Activated CD4-positive, alpha-beta T cell treated with anti-CD3 and anti-CD28 coated beads, Interleukin-10, Interleukin-2, amounts not matched to agents 100 ng/mL and 50 ng/mL, durations not matched to agents 16 hours and 8 hours (primary cell): ENCODE measurements around the gene DOCK3.
A peak's percentile ranks its signal among the peaks of the same experiment; 100 is the strongest.

Source experiments
- DNase-seq: peaks from one replicate; pipeline ENCODE4 v3.0.0-alpha.2; 2020

Gene DOCK3, protein sequence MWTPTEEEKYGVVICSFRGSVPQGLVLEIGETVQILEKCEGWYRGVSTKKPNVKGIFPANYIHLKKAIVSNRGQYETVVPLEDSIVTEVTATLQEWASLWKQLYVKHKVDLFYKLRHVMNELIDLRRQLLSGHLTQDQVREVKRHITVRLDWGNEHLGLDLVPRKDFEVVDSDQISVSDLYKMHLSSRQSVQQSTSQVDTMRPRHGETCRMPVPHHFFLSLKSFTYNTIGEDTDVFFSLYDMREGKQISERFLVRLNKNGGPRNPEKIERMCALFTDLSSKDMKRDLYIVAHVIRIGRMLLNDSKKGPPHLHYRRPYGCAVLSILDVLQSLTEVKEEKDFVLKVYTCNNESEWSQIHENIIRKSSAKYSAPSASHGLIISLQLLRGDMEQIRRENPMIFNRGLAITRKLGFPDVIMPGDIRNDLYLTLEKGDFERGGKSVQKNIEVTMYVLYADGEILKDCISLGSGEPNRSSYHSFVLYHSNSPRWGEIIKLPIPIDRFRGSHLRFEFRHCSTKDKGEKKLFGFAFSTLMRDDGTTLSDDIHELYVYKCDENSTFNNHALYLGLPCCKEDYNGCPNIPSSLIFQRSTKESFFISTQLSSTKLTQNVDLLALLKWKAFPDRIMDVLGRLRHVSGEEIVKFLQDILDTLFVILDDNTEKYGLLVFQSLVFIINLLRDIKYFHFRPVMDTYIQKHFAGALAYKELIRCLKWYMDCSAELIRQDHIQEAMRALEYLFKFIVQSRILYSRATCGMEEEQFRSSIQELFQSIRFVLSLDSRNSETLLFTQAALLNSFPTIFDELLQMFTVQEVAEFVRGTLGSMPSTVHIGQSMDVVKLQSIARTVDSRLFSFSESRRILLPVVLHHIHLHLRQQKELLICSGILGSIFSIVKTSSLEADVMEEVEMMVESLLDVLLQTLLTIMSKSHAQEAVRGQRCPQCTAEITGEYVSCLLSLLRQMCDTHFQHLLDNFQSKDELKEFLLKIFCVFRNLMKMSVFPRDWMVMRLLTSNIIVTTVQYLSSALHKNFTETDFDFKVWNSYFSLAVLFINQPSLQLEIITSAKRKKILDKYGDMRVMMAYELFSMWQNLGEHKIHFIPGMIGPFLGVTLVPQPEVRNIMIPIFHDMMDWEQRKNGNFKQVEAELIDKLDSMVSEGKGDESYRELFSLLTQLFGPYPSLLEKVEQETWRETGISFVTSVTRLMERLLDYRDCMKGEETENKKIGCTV (N-terminal part only)

DNA sequence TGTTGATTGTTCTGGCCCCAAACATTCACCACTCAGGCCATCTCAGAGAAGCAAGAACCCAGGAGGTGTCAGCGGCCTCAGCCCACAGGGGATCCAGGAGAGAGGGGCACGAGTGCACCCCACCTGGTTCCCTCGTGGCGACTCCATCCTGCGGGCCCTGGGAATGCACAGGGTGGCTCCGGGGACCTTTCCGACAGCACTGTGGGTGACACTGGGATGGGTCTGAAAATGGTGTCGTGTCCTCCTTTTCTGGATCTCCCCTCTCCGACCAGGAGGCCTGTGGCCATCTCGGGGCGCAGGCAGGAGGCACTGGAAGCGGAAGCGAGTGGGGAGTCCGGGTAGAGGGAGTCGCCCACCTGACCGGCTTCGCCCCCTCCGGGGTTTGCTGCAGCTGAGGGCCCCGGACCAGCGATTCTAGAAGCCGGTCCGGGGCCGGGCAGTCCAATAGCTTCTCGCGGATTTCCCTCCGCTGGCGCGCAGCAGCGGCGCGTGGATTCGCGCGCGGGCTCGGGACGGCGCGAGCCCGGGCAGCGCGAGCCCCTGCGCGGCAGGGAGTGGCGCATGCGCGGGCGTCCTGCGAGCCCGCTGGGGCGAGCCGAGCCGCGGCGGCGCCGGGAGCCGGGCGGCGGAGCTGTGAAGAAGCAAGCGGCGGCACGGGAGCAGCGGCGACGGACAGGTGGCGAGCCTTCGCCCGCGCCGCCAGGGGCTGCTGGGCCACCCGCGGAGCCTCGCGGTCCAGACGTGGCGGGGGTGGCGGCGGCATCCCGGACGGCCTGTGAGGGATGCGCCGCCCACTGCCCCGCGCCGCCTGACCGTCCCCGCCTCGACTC, at the start of gene DOCK3:
Gene DOCK3 (plus strand): TSS at position 579 of the 830 bp plus-strand sequence. CDS start 337 bp downstream, outside the sequence.
- peak; percentile 64 for DNase-seq

DNA sequence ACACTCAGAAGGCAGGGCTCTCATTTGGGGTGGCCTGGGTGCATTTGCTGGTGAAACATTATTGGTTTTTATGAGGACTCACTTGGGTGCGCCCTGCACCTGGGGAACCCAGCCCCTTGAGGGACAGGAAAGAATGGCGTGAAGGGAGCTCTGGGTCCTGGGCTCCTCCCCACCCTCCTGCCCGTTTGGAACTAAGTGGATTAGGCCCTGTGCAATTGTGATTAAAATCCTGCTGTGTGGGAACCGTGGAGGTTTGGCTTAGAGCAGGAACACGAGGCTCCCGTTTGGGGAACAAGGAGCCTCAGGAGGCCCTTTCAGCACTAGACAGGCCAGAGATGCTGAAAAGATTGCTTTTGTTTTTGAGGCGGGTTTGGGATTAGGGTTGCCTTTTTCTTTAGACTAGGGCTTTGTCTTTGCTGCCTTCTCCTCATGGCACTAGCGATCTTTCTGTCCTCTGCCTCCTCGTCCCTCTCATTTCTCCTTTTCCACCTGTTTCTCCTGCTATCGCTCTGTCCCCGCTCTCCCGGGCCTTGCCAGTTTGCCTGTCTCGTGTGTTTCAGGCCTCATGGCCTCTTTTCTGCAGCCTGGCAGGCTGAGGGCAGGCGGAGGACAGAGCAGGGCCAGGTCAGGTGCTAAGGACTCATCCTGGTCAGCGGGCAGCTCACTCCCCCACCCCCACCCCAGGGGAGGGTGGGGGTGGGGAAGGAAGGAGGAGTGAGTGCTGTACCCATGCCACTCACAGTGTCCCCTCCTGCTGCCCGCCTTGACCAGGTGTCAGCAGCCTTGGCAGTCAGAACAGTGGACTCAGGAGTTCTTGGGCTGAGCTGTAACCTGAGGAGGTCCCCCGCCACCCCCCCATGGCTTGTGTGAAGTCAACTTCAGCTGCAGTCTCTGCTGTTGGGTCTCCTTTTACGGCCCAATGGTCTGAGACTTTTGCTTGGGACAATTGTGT, 49.2 kb upstream of the DOCK3 start:
- no peak for DNase-seq

DNA sequence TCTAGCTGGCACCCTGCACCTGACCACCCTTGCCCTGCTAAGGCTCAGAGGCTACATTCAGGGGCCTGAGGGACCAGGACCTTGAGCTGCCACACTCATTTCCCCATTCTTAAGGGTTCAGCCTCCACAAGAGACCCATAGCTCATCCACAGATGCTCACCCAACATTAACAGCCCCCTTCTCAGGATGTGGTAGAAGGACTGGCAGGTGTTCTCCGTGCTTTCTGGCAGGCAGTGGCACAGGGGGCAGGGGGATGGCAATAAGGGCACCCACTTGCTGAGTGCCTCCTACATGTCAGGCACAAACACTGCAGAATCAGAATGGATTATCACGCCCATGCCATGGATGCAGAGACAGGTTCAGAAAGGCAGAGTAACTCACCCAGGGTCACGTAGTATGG, 48.3 kb upstream of the DOCK3 start:
- no peak for DNase-seq

DNA sequence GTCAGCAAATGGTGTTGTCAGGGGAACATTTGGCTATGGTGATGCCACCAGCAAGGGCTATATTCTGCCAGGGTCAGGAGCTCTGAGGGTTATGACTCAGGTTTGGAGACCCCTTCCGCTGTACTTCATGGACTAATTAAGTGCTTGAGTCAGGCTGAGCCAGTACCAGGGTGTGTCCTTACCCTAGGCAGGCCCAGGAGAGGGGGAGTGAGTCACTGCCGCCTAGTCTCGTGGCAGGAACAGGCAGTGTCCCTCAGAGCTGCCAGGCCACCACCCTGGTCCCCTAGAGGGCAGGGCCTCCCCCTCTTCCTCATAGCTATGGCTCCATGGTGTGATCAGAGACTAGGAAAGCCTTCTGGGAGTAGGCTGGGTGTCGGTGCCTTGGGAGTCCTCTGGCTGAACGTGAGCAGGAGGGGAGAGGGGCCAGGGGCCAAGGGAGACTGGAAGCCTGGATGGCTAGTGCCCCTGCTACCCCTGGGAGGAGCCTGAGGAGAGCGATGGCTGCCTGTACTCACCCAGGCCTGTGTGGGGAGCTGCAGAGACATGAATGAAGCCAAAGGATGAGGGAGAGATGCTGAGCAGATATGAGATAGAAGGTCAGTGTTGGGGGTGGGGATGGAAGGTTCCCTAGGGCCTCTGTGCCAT, 47.2 kb upstream of the DOCK3 start:
- DNase-seq: no peak

DNA sequence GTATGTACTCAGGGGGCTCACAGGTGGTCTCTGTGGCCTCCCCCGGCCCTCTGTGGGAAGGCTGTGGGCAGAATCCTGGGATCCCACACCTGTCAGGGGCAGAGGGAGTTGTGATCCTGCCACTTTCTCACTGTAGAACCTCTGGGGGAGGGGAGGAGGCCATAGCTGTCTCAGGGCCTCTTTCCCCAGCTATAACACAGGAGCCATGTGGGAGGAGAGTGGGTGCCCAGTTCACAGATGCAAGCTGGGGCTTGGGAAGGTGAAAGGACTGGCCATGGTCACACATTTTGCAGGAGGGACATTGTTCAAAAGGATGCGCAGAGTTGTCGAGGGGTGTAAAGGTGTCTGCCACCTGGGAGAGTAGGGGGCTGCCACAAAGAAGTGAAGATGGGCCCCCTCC, 46.1 kb upstream of the DOCK3 start:
- no peak for DNase-seq

DNA sequence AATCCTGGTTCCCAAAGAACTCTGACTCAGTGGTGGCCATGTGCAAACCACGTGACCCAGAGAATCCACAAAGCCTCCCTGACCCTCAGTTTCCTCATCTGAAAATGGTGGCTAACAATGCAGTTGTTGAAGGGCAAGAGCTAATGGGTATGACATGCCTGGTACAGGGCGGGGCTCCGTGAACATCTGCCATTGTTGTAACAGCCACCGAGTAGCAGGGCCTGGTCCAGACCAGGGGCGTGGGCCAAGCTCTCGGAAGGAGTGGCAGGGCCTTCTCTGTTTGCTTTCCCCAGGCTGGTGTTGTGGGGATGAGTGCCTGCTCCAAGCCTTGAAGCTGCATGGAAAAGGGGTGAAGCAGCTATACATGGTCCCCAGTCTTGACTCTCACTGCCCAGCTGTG, 44.3 kb upstream of the DOCK3 start:
- DNase-seq: no peak

DNA sequence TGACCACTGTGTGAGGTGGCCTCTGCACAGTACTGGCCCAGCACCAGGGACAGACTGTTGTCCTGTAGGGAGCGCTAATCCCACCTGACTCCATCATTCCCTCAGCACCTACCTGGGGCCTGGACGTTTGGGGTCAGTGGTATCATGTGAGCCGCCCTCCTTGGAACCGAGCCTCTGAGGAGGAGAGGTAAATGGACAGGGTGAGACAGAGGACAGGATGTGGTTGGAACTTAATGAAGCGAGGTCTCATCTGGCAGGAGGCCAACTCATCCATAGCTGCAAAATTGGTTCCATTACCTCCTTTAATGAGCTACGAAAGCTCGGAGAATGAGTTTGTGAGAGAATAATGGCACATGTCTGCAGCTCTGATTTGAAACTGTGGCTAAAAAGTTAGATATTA, 43.9 kb upstream of the DOCK3 start:
- no peak for DNase-seq

DNA sequence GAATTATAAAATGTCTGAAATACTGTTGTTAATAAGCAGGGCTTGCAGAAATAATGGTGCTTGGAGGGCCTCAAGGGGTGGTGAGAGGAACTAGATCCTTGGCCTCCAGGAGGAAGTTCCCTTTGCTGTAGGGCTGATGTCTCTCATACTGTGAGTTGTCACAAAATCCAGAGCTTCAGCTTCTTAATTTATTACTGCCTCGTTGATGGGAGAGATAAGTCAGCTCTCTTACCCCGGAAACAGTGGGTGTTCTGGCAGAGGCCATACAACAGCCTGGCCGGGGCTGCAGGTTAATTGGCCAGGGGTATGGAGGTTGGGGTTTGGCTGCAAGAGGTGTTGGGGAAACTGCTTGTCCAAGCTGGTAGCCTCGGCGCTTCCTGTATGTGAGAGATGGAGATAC, 42.3 kb upstream of the DOCK3 start:
- DNase-seq: peak; percentile 52

DNA sequence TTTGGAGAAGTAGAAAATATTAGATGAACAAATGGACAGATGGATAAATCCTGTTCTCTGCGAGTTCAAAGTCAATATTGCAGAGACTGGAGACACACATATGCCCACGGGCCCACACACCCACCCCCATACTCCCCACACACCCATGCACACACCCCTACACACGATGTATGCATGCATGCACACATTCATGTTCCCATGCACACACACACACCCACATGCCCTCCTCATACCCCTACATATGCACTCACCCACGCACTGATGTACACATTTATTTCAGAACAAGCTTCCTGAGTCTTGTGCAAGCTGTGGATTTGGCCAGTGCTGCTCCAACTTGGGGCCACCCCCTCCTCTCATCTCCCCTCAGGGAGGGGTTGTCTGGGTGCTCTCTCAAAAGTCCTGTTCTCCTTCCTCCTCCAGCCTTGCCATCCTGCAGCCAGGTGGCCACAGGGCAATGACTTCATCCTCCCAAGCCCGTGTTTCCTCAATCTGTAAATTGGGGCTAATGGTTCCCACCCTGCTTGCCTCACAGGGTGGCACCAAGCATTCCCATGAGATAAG, 41.4 kb upstream of the DOCK3 start:
- DNase-seq: no peak

DNA sequence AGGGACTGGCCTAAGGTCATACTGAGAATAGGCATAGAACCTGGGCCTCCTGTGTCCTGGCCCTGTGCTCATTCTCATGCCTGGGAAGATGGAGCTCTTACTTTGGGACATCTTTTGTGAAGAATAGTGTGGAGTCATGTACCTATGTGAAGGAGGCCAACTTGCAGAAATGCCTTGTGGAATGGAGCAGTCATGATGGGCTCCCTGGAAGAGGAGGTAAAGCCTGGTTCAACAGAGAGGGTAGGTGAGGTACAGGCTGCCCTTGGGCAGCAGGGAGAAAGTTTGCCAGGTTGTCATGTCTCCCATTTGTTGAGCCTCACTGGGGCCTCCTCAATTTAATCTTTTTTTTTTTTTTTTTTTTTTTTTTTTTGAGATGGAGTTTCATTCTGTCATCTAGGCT, 39.7 kb upstream of the DOCK3 start:
- no peak for DNase-seq

DNA sequence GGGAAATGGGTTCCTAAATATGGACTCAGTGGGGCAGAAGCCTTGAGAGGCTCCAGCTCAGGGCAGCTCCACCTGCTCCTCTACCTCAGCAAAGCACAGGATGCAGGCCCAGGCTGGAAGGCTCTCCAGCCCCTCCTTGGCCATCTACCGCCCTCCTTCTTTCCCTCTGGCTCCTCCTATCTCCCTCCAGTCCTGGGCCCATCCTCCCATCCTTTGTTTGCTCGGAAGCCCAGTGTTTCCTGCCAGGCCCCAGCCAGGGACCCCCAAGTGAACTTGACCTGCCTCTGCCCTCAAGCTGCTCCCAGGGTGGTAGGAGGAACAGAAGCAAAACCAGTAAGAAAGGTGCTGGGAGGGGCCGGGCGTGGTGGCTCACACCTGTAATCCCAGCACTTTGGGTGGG, 37.7 kb upstream of the DOCK3 start:
- DNase-seq: no peak

DNA sequence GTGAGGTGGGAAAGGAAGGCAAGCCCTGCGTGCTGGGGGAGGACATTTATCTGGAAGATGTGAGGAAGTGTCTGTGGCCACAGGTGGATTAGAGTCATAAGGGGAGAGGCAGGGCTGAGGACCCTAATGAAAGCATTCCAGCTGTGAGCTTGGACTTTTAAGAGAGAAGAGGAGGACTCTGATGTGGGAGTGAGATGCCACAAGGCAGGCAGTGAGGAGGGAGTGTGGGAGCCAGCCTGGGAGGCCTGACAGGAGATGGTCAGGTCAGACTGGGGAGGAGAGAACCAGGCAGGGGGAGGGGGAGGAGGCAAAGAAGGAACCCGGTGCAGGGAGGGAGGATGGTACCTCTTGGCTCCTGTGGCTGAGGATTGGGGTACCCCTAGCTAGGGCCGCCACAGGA, 36.8 kb upstream of the DOCK3 start:
- DNase-seq: no peak

DNA sequence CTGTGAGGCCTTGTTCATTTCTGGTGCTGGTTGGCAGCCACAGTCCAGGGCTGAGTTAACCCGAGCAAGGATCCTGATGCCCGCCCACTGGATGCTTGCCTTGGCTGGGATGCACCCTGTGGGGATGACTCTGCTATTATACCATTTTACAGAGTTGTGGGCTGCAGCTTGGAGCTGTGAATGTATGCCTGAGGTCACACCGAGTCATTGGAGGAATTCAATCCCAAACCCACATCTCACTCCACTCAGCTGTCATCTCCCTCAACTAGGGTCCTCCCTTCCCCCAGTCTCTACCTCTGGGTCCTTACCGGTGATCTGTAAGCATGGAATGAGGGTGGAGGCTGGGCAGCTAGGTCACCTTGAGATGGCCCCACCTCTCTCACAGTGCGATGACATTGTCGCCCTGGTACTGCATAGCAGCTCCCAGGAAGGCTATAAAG, 35.7 kb upstream of the DOCK3 start:
- no peak for DNase-seq

DNA sequence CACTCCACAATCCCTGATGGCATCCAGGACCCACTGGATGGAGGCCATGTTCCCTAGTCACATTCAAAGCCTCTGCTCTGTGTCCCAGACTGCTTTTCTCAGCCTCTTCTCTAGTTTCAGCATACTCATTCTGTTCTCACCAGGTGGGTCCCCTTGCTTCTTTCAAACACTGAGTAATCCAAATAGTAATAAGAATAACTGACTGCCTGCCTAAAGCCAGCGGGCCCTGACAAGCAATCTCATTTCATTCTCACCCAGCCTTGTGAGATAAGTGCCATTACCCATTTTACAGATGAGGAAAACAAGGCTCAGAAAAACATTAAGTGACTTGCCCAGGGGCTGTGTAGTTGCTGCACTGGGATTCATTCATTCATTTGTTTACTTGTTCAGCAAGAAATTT, 32.3 kb upstream of the DOCK3 start:
- DNase-seq: peak; percentile 55

DNA sequence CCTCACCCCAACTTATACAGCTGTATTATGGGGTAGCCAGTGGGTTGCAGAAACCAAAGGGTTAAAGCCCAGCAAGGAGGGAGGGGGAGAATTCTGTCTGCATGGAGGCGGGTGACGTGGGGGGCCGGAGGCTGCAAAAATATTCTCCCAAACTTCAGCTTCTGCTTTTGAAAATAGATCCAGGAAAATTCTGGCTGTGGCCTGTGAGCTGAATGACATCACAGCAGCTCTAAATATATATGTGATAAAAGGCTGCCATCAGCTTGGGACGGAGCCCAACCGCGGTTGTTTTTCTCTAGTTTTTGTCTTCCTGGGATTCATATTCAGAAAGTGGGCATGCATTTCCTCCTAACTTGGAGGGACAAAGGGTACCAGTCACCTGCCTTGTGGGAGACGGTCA, 30.2 kb upstream of the DOCK3 start:
- no peak for DNase-seq

DNA sequence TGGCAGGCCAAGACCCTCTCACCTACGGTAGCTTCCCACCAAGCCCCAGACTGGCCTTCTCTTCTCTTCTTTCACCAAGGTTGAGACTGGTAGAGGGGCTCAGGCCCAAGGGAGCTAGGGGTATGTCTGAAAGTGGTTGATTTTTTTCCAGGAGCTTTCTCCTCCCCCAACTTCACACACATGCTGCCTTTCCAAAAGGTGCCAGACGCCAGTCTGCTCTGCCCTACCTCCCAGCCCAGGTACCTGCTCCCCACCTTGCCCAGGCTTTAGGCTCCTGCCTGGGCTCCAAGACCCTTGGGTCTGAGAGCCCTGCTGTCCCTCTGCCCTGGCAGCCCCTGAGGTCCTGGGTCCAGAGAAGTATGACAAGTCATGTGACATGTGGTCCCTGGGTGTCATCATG, 29.3 kb upstream of the DOCK3 start:
- no peak for DNase-seq

DNA sequence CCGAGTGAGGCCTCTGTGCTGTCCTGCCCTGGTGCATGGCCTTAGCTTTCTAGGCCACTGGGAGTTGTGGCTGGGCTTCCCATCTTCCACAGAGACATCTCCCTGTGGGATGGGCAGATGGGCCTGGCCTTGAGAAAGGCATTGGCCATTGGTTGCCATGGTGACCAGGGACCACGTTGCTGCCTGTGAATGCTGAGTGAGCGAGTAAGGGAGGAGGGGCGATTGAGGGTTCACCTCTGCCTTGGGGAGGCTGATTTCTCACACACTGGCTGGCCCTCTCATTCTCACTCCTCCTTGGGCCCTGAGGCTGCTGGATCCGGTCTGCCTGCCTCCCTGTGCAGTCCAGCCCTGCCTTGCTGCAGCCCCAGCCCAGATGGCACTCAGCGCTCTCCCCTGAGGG, 26.4 kb upstream of the DOCK3 start:
- no peak for DNase-seq

DNA sequence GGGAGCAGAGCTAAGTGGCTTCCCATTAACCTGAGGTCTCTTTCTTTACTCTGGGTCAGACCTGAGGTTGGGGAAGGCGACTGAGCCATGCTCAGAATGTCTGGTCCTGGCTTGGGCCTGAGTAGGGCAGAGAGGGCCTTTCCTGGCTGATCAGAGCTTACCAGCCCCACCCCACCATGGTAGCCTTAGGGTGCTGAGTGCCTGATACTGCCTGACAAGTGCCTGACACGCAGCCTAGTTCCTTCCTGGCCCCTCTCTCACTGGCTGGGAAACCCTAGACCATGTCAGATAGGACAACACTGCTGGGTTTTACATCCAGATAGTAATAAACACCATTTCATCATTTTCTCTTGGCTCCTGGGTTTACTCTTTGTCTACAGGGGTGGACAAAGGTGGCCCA, 25.8 kb upstream of the DOCK3 start:
- no peak for DNase-seq

DNA sequence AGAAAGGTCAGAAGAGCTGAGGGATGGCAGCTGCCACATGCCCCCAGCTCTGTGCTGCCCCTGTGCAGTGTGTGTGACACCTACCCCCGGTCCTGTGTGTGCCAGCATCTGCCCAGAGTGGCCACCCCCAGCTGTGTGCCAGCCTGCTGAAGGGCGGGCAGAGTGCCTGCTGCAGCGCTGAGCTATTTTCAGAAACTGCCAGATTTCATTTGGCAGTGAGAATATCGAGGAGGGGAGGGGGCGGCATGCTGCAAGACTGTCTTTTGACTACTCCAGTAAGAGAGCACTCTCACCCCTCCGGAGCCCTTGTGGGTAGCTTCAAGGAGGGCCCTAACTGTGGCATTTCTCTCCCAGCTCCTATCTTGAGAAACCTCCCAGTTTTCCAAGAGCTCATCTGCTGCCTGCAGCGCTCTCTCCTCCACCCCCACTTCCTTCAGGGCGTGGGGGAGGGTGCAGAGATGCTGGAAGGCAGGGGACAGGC, 25.2 kb upstream of the DOCK3 start:
- no peak for DNase-seq

DNA sequence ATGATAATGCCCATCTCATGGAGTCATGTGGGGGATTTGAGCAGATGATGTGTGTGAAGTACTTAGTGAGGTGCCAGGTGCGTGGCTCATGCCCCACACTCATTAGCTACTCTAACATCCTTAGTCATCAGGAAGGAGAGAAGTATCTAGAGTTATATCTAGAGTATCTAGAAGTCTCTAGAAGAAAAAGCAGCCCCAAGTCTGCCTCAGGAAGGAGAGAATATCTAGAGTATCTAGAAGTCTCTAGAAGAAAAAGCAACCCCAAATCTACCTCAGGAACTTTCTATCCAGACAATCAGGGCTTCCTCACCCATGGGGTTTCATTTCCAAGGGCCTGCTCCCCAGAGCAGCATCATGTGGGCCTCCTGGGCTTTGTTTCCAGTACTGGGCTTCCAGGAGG, 24.7 kb upstream of the DOCK3 start:
- no peak for DNase-seq
